GM12891 (cell line): Measurements from ENCODE around the gene HDDC2.

Experiments used
- POLR2A ChIP-seq: IDR thresholded peaks from 2 replicates; pipeline ENCODE4 v1.6.1; 2011; ENCODE audit warnings: low read depth, low read length, control low read depth
- POLR2AphosphoS5 ChIP-seq: IDR thresholded peaks from 2 replicates; pipeline ENCODE4 v1.6.1; 2011; ENCODE audit warnings: low read depth, low read length, control low read depth
- SPI1 ChIP-seq: IDR thresholded peaks from 2 replicates; pipeline ENCODE4 v1.6.1; 2011; ENCODE audit warnings: low read depth, low read length, control low read depth
- TAF1 ChIP-seq: IDR thresholded peaks from 2 replicates; pipeline ENCODE4 v1.6.1; 2011; ENCODE audit warnings: low read depth, low read length, control low read depth

- TF ChIP-seq POLR2A, result no peak
- TF ChIP-seq SPI1, result no peak
- no peak for TF ChIP-seq POLR2AphosphoS5
- no peak for TF ChIP-seq TAF1
Measured at GRCh38 chr6:125294036-125294435, 7.7 kb downstream of the HDDC2 start.
